ENCODE results near the gene VSTM2L.

The VSTM2L gene

DNA sequence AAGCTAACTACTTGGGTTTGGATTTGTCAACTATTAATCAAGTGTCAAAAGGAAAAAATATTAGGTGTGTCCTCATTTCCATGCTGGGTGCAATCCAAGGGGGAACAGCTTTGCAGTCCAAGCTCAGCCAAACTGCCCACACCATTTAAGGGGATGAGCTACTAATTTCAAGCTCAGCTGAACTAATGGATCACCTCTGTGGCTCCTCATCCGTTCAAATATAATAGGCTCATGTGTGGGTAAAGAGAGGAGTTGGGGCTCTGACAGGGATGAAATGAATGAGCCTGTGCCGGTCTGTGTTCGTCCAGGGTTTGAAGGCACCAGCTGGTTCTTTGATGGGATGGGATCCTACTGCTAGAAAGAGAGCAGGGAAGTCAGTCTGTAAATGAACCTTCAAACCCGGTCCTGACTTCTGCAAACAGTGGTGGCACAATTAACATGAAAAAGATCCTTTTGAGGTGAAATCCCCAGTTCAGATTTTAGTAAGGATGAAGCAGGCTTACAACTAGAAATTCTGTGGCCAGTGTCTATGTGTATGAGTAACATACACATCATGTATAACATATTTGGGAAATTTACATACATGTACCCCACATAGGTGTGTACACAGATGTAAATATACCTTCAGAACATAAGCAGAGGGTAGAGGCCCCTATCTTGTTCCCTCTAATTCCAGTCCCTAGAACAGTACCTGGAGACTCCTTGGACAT, 88.4 kb downstream of the VSTM2L start:
- no peak for ATAC-seq
- TF ChIP-seq, protein P1, sequence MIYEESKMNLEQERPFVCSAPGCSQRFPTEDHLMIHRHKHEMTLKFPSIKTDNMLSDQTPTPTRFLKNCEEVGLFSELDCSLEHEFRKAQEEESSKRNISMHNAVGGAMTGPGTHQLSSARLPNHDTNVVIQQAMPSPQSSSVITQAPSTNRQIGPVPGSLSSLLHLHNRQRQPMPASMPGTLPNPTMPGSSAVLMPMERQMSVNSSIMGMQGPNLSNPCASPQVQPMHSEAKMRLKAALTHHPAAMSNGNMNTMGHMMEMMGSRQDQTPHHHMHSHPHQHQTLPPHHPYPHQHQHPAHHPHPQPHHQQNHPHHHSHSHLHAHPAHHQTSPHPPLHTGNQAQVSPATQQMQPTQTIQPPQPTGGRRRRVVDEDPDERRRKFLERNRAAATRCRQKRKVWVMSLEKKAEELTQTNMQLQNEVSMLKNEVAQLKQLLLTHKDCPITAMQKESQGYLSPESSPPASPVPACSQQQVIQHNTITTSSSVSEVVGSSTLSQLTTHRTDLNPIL (CRISPR knock-in tag; IDR thresholded peaks at IDR 0.05; ENCODE audit: low read depth): no peak
- TF ChIP-seq ZC3H10 (CRISPR knock-in tag; IDR thresholded peaks at IDR 0.05) (no peak), PATZ1 (CRISPR knock-in tag; IDR thresholded peaks at IDR 0.05; ENCODE audit: borderline replicate concordance) (no peak), ISL1 (CRISPR knock-in tag; IDR thresholded peaks at IDR 0.05) (no peak)

- TF ChIP-seq ZNF8 (CRISPR knock-in tag; IDR thresholded peaks at IDR 0.05) (no peak), ZNF70 (CRISPR knock-in tag; IDR thresholded peaks at IDR 0.05) (no peak), PPARA (CRISPR knock-in tag; IDR thresholded peaks at IDR 0.05; ENCODE audit: borderline replicate concordance) (no peak), ISL1 (CRISPR knock-in tag; IDR thresholded peaks at IDR 0.05) (no peak), ZFP30 (CRISPR knock-in tag; IDR thresholded peaks at IDR 0.05) (no peak), ZC3H10 (CRISPR knock-in tag; IDR thresholded peaks at IDR 0.05) (no peak), GLIS3 (CRISPR knock-in tag; IDR thresholded peaks at IDR 0.05) (no peak), PATZ1 (CRISPR knock-in tag; IDR thresholded peaks at IDR 0.05; ENCODE audit: borderline replicate concordance) (no peak), TCF4 (CRISPR knock-in tag; IDR thresholded peaks at IDR 0.05; ENCODE audit: borderline replicate concordance) (no peak), POU6F1 (CRISPR knock-in tag; IDR thresholded peaks at IDR 0.05; ENCODE audit: borderline replicate concordance, low read depth) (no peak)
- TF ChIP-seq, protein P2, sequence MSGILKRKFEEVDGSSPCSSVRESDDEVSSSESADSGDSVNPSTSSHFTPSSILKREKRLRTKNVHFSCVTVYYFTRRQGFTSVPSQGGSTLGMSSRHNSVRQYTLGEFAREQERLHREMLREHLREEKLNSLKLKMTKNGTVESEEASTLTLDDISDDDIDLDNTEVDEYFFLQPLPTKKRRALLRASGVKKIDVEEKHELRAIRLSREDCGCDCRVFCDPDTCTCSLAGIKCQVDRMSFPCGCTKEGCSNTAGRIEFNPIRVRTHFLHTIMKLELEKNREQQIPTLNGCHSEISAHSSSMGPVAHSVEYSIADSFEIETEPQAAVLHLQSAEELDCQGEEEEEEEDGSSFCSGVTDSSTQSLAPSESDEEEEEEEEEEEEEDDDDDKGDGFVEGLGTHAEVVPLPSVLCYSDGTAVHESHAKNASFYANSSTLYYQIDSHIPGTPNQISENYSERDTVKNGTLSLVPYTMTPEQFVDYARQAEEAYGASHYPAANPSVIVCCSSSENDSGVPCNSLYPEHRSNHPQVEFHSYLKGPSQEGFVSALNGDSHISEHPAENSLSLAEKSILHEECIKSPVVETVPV (CRISPR knock-in tag; IDR thresholded peaks at IDR 0.05): no peak
- TF ChIP-seq, protein P1 (CRISPR knock-in tag; IDR thresholded peaks at IDR 0.05; ENCODE audit: low read depth): no peak
- TF ChIP-seq, protein P3, sequence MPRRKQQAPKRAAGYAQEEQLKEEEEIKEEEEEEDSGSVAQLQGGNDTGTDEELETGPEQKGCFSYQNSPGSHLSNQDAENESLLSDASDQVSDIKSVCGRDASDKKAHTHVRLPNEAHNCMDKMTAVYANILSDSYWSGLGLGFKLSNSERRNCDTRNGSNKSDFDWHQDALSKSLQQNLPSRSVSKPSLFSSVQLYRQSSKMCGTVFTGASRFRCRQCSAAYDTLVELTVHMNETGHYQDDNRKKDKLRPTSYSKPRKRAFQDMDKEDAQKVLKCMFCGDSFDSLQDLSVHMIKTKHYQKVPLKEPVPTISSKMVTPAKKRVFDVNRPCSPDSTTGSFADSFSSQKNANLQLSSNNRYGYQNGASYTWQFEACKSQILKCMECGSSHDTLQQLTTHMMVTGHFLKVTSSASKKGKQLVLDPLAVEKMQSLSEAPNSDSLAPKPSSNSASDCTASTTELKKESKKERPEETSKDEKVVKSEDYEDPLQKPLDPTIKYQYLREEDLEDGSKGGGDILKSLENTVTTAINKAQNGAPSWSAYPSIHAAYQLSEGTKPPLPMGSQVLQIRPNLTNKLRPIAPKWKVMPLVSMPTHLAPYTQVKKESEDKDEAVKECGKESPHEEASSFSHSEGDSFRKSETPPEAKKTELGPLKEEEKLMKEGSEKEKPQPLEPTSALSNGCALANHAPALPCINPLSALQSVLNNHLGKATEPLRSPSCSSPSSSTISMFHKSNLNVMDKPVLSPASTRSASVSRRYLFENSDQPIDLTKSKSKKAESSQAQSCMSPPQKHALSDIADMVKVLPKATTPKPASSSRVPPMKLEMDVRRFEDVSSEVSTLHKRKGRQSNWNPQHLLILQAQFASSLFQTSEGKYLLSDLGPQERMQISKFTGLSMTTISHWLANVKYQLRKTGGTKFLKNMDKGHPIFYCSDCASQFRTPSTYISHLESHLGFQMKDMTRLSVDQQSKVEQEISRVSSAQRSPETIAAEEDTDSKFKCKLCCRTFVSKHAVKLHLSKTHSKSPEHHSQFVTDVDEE (CRISPR knock-in tag; IDR thresholded peaks at IDR 0.05): no peak
- ATAC-seq: no peak
Observed at GRCh38 chr20:37991908-37992307, 89.0 kb downstream of the VSTM2L start.

GRCh38 chr20:37992802-37993409, 90.0 kb downstream of the VSTM2L start:
- TF ChIP-seq ARNTL (CRISPR knock-in tag; IDR thresholded peaks at IDR 0.05; ENCODE audit: borderline replicate concordance, low read depth) (no peak), ISL1 (CRISPR knock-in tag; IDR thresholded peaks at IDR 0.05) (no peak), ZFP30 (CRISPR knock-in tag; IDR thresholded peaks at IDR 0.05) (no peak), BACH2 (CRISPR knock-in tag; IDR thresholded peaks at IDR 0.05; ENCODE audit: borderline replicate concordance) (no peak), PPARA (CRISPR knock-in tag; IDR thresholded peaks at IDR 0.05; ENCODE audit: borderline replicate concordance) (no peak), CSDC2 (CRISPR knock-in tag; IDR thresholded peaks at IDR 0.05) (no peak), TCF4 (CRISPR knock-in tag; IDR thresholded peaks at IDR 0.05; ENCODE audit: borderline replicate concordance) (no peak), PATZ1 (CRISPR knock-in tag; IDR thresholded peaks at IDR 0.05; ENCODE audit: borderline replicate concordance) (no peak), RARB (CRISPR knock-in tag; IDR thresholded peaks at IDR 0.05) (no peak), GLIS3 (CRISPR knock-in tag; IDR thresholded peaks at IDR 0.05) (no peak), ZNF8 (CRISPR knock-in tag; IDR thresholded peaks at IDR 0.05) (no peak), ZNF70 (CRISPR knock-in tag; IDR thresholded peaks at IDR 0.05) (no peak)
- TF ChIP-seq, protein P1 (CRISPR knock-in tag; IDR thresholded peaks at IDR 0.05; ENCODE audit: low read depth): no peak
- ATAC-seq: peak; percentile 77
